H9 (cell line): ENCODE data around the gene FAM170B. TPM values are rescaled to one million over a fixed set of nuclear protein-coding genes. Genes with fewer than 3 reads are reported as not detected.
A peak's percentile ranks its signal among the peaks of the same experiment; 100 is the strongest.

ENCODE experiments used
- DNase-seq: peaks from one replicate; pipeline ENCODE4 v3.0.0-alpha.2; 2017
- H2AFZ ChIP-seq: one replicate; pipeline ENCODE4 v1.6.1; 2013; ENCODE audit warnings: mild to moderate bottlenecking, low read length, control low read depth, moderate library complexity
- H2AK5ac ChIP-seq: 2 replicates; pipeline ENCODE4 v1.6.1; 2013; ENCODE audit warnings: low read length, control low read depth, mixed read lengths; ENCODE audit not compliant: insufficient read length
- H2BK120ac ChIP-seq: one replicate; pipeline ENCODE4 v1.6.1; 2013; ENCODE audit warnings: low read depth, mild to moderate bottlenecking, low read length, control low read depth, inconsistent platforms; ENCODE audit not compliant: poor library complexity, severe bottlenecking
- H2BK12ac ChIP-seq: 2 replicates; pipeline ENCODE4 v1.6.1; 2013; ENCODE audit warnings: low read length, control low read depth, mixed read lengths, low read depth; ENCODE audit not compliant: insufficient read length
- H2BK15ac ChIP-seq: 2 replicates; pipeline ENCODE4 v1.6.1; 2013; ENCODE audit warnings: low read depth, low read length, control low read depth
- H2BK20ac ChIP-seq: one replicate; pipeline ENCODE4 v1.6.1; 2013; ENCODE audit warnings: low read depth, mild to moderate bottlenecking, low read length, control low read depth, inconsistent platforms; ENCODE audit not compliant: poor library complexity, severe bottlenecking
- H2BK5ac ChIP-seq: 2 replicates; pipeline ENCODE4 v1.6.1; 2013; ENCODE audit warnings: low read length, control low read depth, mixed read lengths; ENCODE audit not compliant: insufficient read length
- H3K14ac ChIP-seq: 2 replicates; pipeline ENCODE4 v1.6.1; 2013; ENCODE audit warnings: low read length, control low read depth; ENCODE audit not compliant: insufficient read depth
- H3K18ac ChIP-seq: 2 replicates; pipeline ENCODE4 v1.6.1; 2013; ENCODE audit warnings: low read depth, mild to moderate bottlenecking, mixed read lengths, low read length, control low read depth; ENCODE audit not compliant: insufficient read length
- H3K23ac ChIP-seq: 2 replicates; pipeline ENCODE4 v1.6.1; 2013; ENCODE audit warnings: low read length, control low read depth, mixed read lengths, low read depth; ENCODE audit not compliant: insufficient read length
- H3K23me2 ChIP-seq: 2 replicates; pipeline ENCODE4 v1.6.1; 2013; ENCODE audit warnings: low read depth, mild to moderate bottlenecking, mixed read lengths, low read length, control low read depth; ENCODE audit not compliant: insufficient read length, poor library complexity, severe bottlenecking
- H3K27ac ChIP-seq: 2 replicates; pipeline ENCODE4 v1.5.1; 2013; ENCODE audit warnings: low read length, control low read depth, mixed read lengths, low read depth; ENCODE audit not compliant: insufficient read length
- H3K27me3 ChIP-seq: 2 replicates; pipeline ENCODE4 v1.6.1; 2013; ENCODE audit warnings: low read length, control low read depth, inconsistent platforms; ENCODE audit not compliant: insufficient read depth
- H3K4ac ChIP-seq: 2 replicates; pipeline ENCODE4 v1.6.1; 2013; ENCODE audit warnings: low read depth, mild to moderate bottlenecking, control low read depth, inconsistent platforms, low read length, moderate library complexity
- H3K4me1 ChIP-seq: 2 replicates; pipeline ENCODE4 v1.6.1; 2013; ENCODE audit warnings: low read length, control low read depth, inconsistent platforms; ENCODE audit not compliant: insufficient read depth
- H3K4me2 ChIP-seq: 2 replicates; pipeline ENCODE4 v1.6.1; 2013; ENCODE audit warnings: low read length, control low read depth, mixed read lengths; ENCODE audit not compliant: insufficient read length, insufficient read depth
- H3K56ac ChIP-seq: 2 replicates; pipeline ENCODE4 v1.6.1; 2013; ENCODE audit warnings: low read depth, mild to moderate bottlenecking, mixed read lengths, low read length, control low read depth; ENCODE audit not compliant: insufficient read length
- H3K79me1 ChIP-seq: 2 replicates; pipeline ENCODE4 v1.6.1; 2013; ENCODE audit warnings: low read depth, mild to moderate bottlenecking, moderate library complexity, low read length, control low read depth, inconsistent platforms; ENCODE audit not compliant: insufficient read depth, poor library complexity, severe bottlenecking
- H3K79me2 ChIP-seq: 2 replicates; pipeline ENCODE4 v1.6.1; 2013; ENCODE audit warnings: low read length, control low read depth, inconsistent platforms; ENCODE audit not compliant: insufficient read depth
- H3K9ac ChIP-seq: 2 replicates; pipeline ENCODE4 v1.6.1; 2013; ENCODE audit warnings: low read length, control low read depth, mixed read lengths; ENCODE audit not compliant: insufficient read length; ENCODE audit errors: extremely low read depth
- H3K9me3 ChIP-seq: one replicate; pipeline ENCODE4 v1.6.1; 2013; ENCODE audit warnings: low read depth, low read length, inconsistent platforms; ENCODE audit not compliant: control insufficient read depth
- H3T11ph ChIP-seq: one replicate; pipeline ENCODE4 v1.6.1; 2013; ENCODE audit warnings: mild to moderate bottlenecking, low read length, control low read depth, inconsistent platforms
- H4K20me1 ChIP-seq: one replicate; pipeline ENCODE4 v1.6.1; 2013; ENCODE audit not compliant: control insufficient read depth, insufficient read length, insufficient read depth
- H4K5ac ChIP-seq: 2 replicates; pipeline ENCODE4 v1.6.1; 2013; ENCODE audit warnings: low read depth, mild to moderate bottlenecking, mixed read lengths, low read length, control low read depth; ENCODE audit not compliant: insufficient read length
- H4K8ac ChIP-seq: replicated peaks from 2 replicates; pipeline ENCODE4 v1.6.1; 2013; ENCODE audit warnings: low read length, control low read depth, mixed read lengths, low read depth; ENCODE audit not compliant: insufficient read length
- H4K91ac ChIP-seq: 2 replicates; pipeline ENCODE4 v1.6.1; 2013; ENCODE audit warnings: low read depth, mild to moderate bottlenecking, moderate library complexity, mixed read lengths, low read length, control low read depth; ENCODE audit not compliant: insufficient read length
- H3K27ac Mint-ChIP-seq, 3 experiments: 2 replicates in 2 of 3; 3 replicates in 1 of 3; pipeline ENCODE4 v1.8.0; 2020 to 2021; ENCODE audit warnings: mixed read lengths in 3 of 3, mild to moderate bottlenecking in 1 of 3, moderate library complexity in 1 of 3
- H3K27me3 Mint-ChIP-seq: 2 replicates; pipeline ENCODE4 v1.8.0; 2021; ENCODE audit warnings: low read depth, mild to moderate bottlenecking, moderate library complexity, mixed read lengths
- H3K36me3 Mint-ChIP-seq, 3 experiments: 2 replicates in 2 of 3; 3 replicates in 1 of 3; pipeline ENCODE4 v1.8.0; 2020 to 2021; ENCODE audit warnings: low read depth in 3 of 3, mixed read lengths in 3 of 3; ENCODE audit not compliant: insufficient read depth in 1 of 3
- H3K4me1 Mint-ChIP-seq, 2 experiments: 2 replicates each; pipeline ENCODE4 v1.8.0; 2020; ENCODE audit warnings: mixed read lengths in 2 of 2
- H3K4me3 Mint-ChIP-seq, 2 experiments: 2 replicates in 1 of 2; 3 replicates in 1 of 2; pipeline ENCODE4 v1.8.0; 2020 to 2021; ENCODE audit warnings: mild to moderate bottlenecking in 2 of 2, mixed read lengths in 2 of 2, moderate library complexity in 1 of 2
- H3K9me3 Mint-ChIP-seq, 2 experiments: 2 replicates in 1 of 2; 3 replicates in 1 of 2; pipeline ENCODE4 v1.8.0; 2020; ENCODE audit warnings: mild to moderate bottlenecking in 2 of 2, mixed read lengths in 2 of 2, moderate library complexity in 1 of 2
- CTCF ChIP-seq: fragments of 200-600 bp; sonication (generic); conservative IDR thresholded peaks from 3 replicates; pipeline ENCODE4 v1.8.0; 2021; ENCODE audit warnings: antibody characterized with exemption, mild to moderate bottlenecking
- WGBS: extraction: QIAGEN DNeasy Blood & Tissue Kit; methylation state at CpG from one replicate; pipeline ENCODE4 v1.1.7; 2013; ENCODE audit warnings: missing lambda C conversion rate, low lambda C conversion rate, mixed read lengths; ENCODE audit not compliant: insufficient read length; ENCODE audit errors: extremely low coverage; 5-methylcytosine and 5-hydroxymethylcytosine counted together
- total RNA-seq: library from RNA; stranded (reverse); gene quantifications from 2 replicates; pipeline ENCODE4 v1.2.1, GENCODE V29; 2021

Gene FAM170B
- total RNA-seq, 1 experiment from 2014 or later: not detected

- H3K4ac ChIP-seq: no peak overlapping the region
- H3K27ac ChIP-seq: no peak overlapping the region
- H3K9ac ChIP-seq: no peak overlapping the region
- Mint-ChIP-seq H3K27me3 (peaks cover 34% of the 10 kb centered on the region), H3K36me3 (no peaks in the 10 kb centered on the region), H3K9me3 (no peaks in the 10 kb centered on the region), H3K4me1 (peaks cover 3 to 4% of the 10 kb centered on the region in 2 experiments; a peak in 1 of 4 replicates), H3K4me3 (peak overlapping the region; percentile 42 to 69), H3K27ac (no peak overlapping the region)
- no peak overlapping the region for H2BK120ac ChIP-seq
- no peak overlapping the region for H2AK5ac ChIP-seq
- H4K8ac ChIP-seq: no peak overlapping the region
- no CpG with 5 or more reads among the region's 14 CpGs for WGBS
- H3K79me2 ChIP-seq: no peaks in the 10 kb centered on the region
- H3K4me1 ChIP-seq: no peaks in the 10 kb centered on the region
- H3K56ac ChIP-seq: no peak overlapping the region
- H3K23me2 ChIP-seq: peaks cover 5% of the 10 kb centered on the region
- peak; percentile 36 for DNase-seq
- H4K5ac ChIP-seq: no peak overlapping the region
- no peaks in the 10 kb centered on the region for H3K9me3 ChIP-seq
- H2BK15ac ChIP-seq: no peak overlapping the region
- H2BK12ac ChIP-seq: no peak overlapping the region
- H3K18ac ChIP-seq: no peak overlapping the region
- no peak overlapping the region for H3K23ac ChIP-seq
- H3K79me1 ChIP-seq: no peaks in the 10 kb centered on the region
- no peaks in the 10 kb centered on the region; the same call in 1 of the 2 replicates for H3K27me3 ChIP-seq
- H3T11ph ChIP-seq: no peak overlapping the region
- no peak overlapping the region for H3K14ac ChIP-seq
- no peak overlapping the region for H4K91ac ChIP-seq
- H2AFZ ChIP-seq: no peak overlapping the region
- no peaks in the 10 kb centered on the region for H4K20me1 ChIP-seq
- H2BK20ac ChIP-seq: no peak overlapping the region
- H3K4me2 ChIP-seq: no peak overlapping the region
- TF ChIP-seq CTCF: no peak
- no peak overlapping the region for H2BK5ac ChIP-seq
Measured at GRCh38 chr10:49115796-49116508, 17.9 kb downstream of the FAM170B start.
